Gastroesophageal sphincter (tissue), 4 donors: Measurements from ENCODE around the gene AMOTL1. TPM values are rescaled to one million over a fixed set of nuclear protein-coding genes. Genes with fewer than 3 reads are reported as not detected.

Experiments
- ATAC-seq: fragments of 150-250 bp; one replicate; pipeline ENCODE4 v1.9.1; 2016; ENCODE audit warnings: mild to moderate bottlenecking, moderate library complexity
- H3K27ac ChIP-seq, 4 donors: fragments of 200-600 bp; sonication (generic) in 3 of 4; 1 replicate in 3 of 4; 2 replicates in 1 of 4; pipeline ENCODE4 v1.5.1; 2016 to 2019
- H3K27me3 ChIP-seq: fragments of 200-600 bp; sonication (generic); one replicate; pipeline ENCODE4 v1.5.1; 2019
- H3K36me3 ChIP-seq, 2 donors: fragments of 200-600 bp; sonication (generic); one replicate each; pipeline ENCODE4 v1.5.1; 2019; ENCODE audit warnings: control low read depth in 1 of 2
- H3K4me1 ChIP-seq, 3 donors: fragments of 200-600 bp; sonication (generic); 1 replicate in 2 of 3; 2 replicates in 1 of 3; pipeline ENCODE4 v1.5.1; 2016 to 2019; ENCODE audit warnings: control low read depth in 2 of 3
- H3K4me3 ChIP-seq, 2 donors: fragments of 200-600 bp; sonication (generic); one replicate each; pipeline ENCODE4 v1.5.1; 2019; ENCODE audit warnings: mild to moderate bottlenecking in 1 of 2, moderate library complexity in 1 of 2
- H3K9me3 ChIP-seq, 3 donors: fragments of 200-600 bp; sonication (generic); one replicate each; pipeline ENCODE4 v1.5.1; 2017 to 2019; ENCODE audit warnings: control low read depth in 2 of 3
- CTCF ChIP-seq, 4 experiments: fragments of 200-600 bp in 2 of 4; fragments of 450-650 bp in 2 of 4; sonication (generic) in 1 of 4; IDR thresholded peaks; one replicate each; pipeline ENCODE4 v1.5.1; 2017 to 2019; ENCODE audit warnings: antibody characterized with exemption in 4 of 4, mild to moderate bottlenecking in 2 of 4, moderate library complexity in 2 of 4
- EP300 ChIP-seq: sonication (generic); formaldehyde crosslinking; IDR thresholded peaks from one replicate; pipeline ENCODE4 v1.6.1; 2017; ENCODE audit warnings: antibody characterized with exemption, mild to moderate bottlenecking
- POLR2A ChIP-seq, 2 donors: fragments of 450-650 bp; IDR thresholded peaks; one replicate each; pipeline ENCODE4 v1.6.1; 2017; ENCODE audit warnings: antibody characterized with exemption in 2 of 2, mild to moderate bottlenecking in 2 of 2, moderate library complexity in 1 of 2
- POLR2AphosphoS5 ChIP-seq: sonication (generic); formaldehyde crosslinking; IDR thresholded peaks from one replicate; pipeline ENCODE4 v1.6.1; 2017; ENCODE audit warnings: antibody characterized with exemption
- WGBS, 2 donors: methylation state at CpG; one replicate each; pipeline ENCODE4 v1.1.5; 2018; ENCODE audit warnings: low coverage in 1 of 2; 5-methylcytosine and 5-hydroxymethylcytosine counted together
- total RNA-seq, 4 donors: library from RNA; depleted of rRNA; stranded (reverse); fragments of >200 nt; gene quantifications; one replicate each; pipeline ENCODE4 v1.1.0, GENCODE V29; 2016

AMOTL1 gene
- total RNA-seq, 4 donors from 2014 or later = 136 to 215 (median 176) TPM

GRCh38 chr11:94882931-94883330, 114.8 kb downstream of the AMOTL1 start:
- TF ChIP-seq POLR2AphosphoS5 = no peak
- no peak for TF ChIP-seq CTCF (IDR thresholded peaks at IDR 0.05)
- no peak for TF ChIP-seq POLR2A (IDR thresholded peaks at IDR 0.05)
- TF ChIP-seq EP300 = no peak
- ATAC-seq = no peak
- peaks cover 0 to 45% (median 0%) of the 10 kb centered on the region in 3 donors for H3K4me1 ChIP-seq
- H3K27ac ChIP-seq = no peak overlapping the region
- 61% methylated on average over 2 of the region's 2 CpGs; no CpG with 5 or more reads in 1 of the 2 donors for WGBS, 2 donors
- H3K36me3 ChIP-seq = peaks cover 0 to 69% of the 10 kb centered on the region in 2 donors
- no peak overlapping the region for H3K4me3 ChIP-seq
- no peaks in the 10 kb centered on the region for H3K27me3 ChIP-seq
- no peaks in the 10 kb centered on the region for H3K9me3 ChIP-seq

GRCh38 chr11:94883878-94884277, 115.7 kb downstream of the AMOTL1 start:
- TF ChIP-seq POLR2A (IDR thresholded peaks at IDR 0.05) (no peak), CTCF (IDR thresholded peaks at IDR 0.05) (no peak), POLR2AphosphoS5 (no peak), EP300 (no peak)
- Histone ChIP-seq H3K4me3 (no peak overlapping the region), H3K27ac (peak overlapping the region in 1 of 4 donors; percentile 16), H3K27me3 (no peaks in the 10 kb centered on the region), H3K36me3 (peaks cover 0 to 60% of the 10 kb centered on the region in 2 donors), H3K4me1 (peaks cover 0 to 45% (median 0%) of the 10 kb centered on the region in 3 donors), H3K9me3 (no peaks in the 10 kb centered on the region)
- no peak for ATAC-seq

- Histone ChIP-seq H3K27ac (no peak overlapping the region), H3K4me1 (peaks cover 0 to 41% (median 0%) of the 10 kb centered on the region in 3 donors), H3K4me3 (no peak overlapping the region), H3K9me3 (no peaks in the 10 kb centered on the region), H3K36me3 (peaks cover 0 to 55% of the 10 kb centered on the region in 2 donors), H3K27me3 (no peaks in the 10 kb centered on the region)
- ATAC-seq = no peak
- TF ChIP-seq CTCF (IDR thresholded peaks at IDR 0.05) = no peak
- no peak for TF ChIP-seq EP300
- TF ChIP-seq POLR2A (IDR thresholded peaks at IDR 0.05) = no peak
- no peak for TF ChIP-seq POLR2AphosphoS5
- 71 to 74% methylated on average over 3 to 5 of the region's 6 CpGs for WGBS, 2 donors
Observed at GRCh38 chr11:94884376-94884775, 116.2 kb downstream of the AMOTL1 start.

- no peak overlapping the region for H3K4me3 ChIP-seq
- peaks cover 0 to 33% (median 0%) of the 10 kb centered on the region in 3 donors for H3K4me1 ChIP-seq
- no peak for TF ChIP-seq EP300
- no peak for TF ChIP-seq CTCF (IDR thresholded peaks at IDR 0.05)
- no peak for TF ChIP-seq POLR2AphosphoS5
- TF ChIP-seq POLR2A (IDR thresholded peaks at IDR 0.05) = no peak
- H3K9me3 ChIP-seq = no peaks in the 10 kb centered on the region
- no peaks in the 10 kb centered on the region for H3K27me3 ChIP-seq
- H3K36me3 ChIP-seq = peaks cover 0 to 47% of the 10 kb centered on the region in 2 donors
- no peak overlapping the region for H3K27ac ChIP-seq
- ATAC-seq = peak; percentile 19
- WGBS, 2 donors = 43% methylated on average over 3 of the region's 5 CpGs; no CpG with 5 or more reads in 1 of the 2 donors
Observed at GRCh38 chr11:94885133-94885532, 117.0 kb downstream of the AMOTL1 start.

GRCh38 chr11:94885581-94885980, 117.4 kb downstream of the AMOTL1 start:
- ATAC-seq = no peak
- H3K36me3 ChIP-seq = peaks cover 0 to 43% of the 10 kb centered on the region in 2 donors
- TF ChIP-seq POLR2AphosphoS5 (no peak), CTCF (IDR thresholded peaks at IDR 0.05) (peak in 2 of 4 experiments; percentile 17)
- H3K4me1 ChIP-seq = peaks cover 0 to 30% (median 0%) of the 10 kb centered on the region in 3 donors
- peak overlapping the region in 1 of 4 donors; percentile 17 for H3K27ac ChIP-seq
- H3K27me3 ChIP-seq = no peaks in the 10 kb centered on the region
- no peaks in the 10 kb centered on the region for H3K9me3 ChIP-seq
- no peak overlapping the region for H3K4me3 ChIP-seq
